ENCODE data around the gene TTR.
A peak's percentile ranks its signal among the peaks of the same experiment; 100 is the strongest.

Gene TTR

DNA sequence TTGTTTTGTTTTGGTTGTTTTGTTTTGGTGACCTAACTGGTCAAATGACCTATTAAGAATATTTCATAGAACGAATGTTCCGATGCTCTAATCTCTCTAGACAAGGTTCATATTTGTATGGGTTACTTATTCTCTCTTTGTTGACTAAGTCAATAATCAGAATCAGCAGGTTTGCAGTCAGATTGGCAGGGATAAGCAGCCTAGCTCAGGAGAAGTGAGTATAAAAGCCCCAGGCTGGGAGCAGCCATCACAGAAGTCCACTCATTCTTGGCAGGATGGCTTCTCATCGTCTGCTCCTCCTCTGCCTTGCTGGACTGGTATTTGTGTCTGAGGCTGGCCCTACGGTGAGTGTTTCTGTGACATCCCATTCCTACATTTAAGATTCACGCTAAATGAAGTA, at the start of gene TTR:
TSS of gene TTR (plus strand) at position 250 of the 400 bp plus-strand sequence. CDS start at position 276, 26 bp downstream.
- DNase-seq (ENCODE audit: low read depth), result no peak

DNA sequence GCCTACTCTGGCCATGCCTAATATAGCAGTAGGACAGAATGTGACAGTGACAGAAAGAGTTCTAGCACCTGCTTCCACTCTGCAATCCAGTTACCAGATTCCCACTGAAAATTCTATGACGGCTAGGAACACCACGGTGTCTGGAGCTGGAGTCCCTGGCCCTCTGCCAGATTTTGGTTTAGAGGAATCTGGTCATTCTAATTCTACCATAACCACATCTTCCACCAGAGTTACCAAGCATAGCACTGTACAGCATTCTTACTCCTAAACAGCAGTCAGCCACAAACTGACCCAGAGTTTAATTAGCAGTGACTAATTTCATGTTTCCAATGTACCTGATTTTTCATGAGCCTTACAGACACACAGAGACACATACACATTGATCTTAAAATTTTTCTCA, 45.2 kb upstream of the TTR start:
- DNase-seq (ENCODE audit: low read depth), result no peak

GRCh38 chr18:31548853-31549252, 42.8 kb upstream of the TTR start:
- no peak for DNase-seq (ENCODE audit: low read depth)

- DNase-seq (ENCODE audit: low read depth), result no peak
These were observed 42.3 kb upstream of the TTR start for GRCh38 chr18:31549416-31549815.

GRCh38 chr18:31551883-31552282, 39.8 kb upstream of the TTR start:
- no peak for DNase-seq (ENCODE audit: low read depth)

DNA sequence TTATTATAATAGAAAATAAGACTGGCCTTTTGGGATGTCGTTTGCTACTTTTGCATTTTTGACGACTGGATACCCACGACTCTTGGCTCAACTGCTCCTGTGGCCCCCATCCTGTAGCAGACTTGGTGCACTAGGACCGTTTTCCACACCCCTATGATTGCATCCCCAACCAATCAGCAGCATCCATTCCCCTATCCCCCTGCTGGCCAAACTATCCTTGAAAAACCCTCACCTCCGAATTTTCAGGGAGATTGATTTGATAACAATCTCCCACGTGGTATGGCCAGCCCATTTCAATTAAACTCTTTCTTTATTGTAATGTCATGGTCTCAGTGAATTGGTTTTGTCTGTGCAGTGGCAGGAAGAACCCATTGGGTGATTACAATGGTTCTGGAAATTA, 37.9 kb upstream of the TTR start:
- no peak for DNase-seq (ENCODE audit: low read depth)

- no peak for DNase-seq (ENCODE audit: low read depth)
These were observed 36.9 kb upstream of the TTR start for GRCh38 chr18:31554776-31555175.

GRCh38 chr18:31555971-31556747, 35.5 kb upstream of the TTR start:
- DNase-seq (ENCODE audit: low read depth), result peak; percentile 43

DNA sequence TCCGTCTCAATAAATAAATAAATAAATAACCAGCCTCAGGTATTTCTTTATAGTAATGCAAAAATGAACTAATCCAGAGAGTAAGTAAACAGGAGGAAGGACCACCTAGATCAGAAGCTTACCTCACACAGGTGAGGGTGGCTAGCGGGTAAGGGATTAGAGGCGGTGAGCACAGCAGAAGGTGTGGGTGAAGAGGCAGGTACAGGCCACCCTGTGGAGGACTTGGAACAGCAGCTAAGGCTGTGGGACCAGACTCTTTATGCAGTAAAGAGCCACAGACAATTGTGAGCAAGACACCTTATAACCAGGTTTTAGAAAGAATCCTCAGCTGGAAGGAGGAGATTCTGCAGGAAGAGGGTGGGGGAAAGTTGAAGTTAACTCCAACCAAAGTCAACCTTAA, 34.2 kb upstream of the TTR start:
- DNase-seq (ENCODE audit: low read depth), result no peak

- DNase-seq (ENCODE audit: low read depth), result no peak
These were observed 33.1 kb upstream of the TTR start for GRCh38 chr18:31558567-31558966.

GRCh38 chr18:31562726-31563125, 29.0 kb upstream of the TTR start:
- no peak for DNase-seq (ENCODE audit: low read depth)

DNA sequence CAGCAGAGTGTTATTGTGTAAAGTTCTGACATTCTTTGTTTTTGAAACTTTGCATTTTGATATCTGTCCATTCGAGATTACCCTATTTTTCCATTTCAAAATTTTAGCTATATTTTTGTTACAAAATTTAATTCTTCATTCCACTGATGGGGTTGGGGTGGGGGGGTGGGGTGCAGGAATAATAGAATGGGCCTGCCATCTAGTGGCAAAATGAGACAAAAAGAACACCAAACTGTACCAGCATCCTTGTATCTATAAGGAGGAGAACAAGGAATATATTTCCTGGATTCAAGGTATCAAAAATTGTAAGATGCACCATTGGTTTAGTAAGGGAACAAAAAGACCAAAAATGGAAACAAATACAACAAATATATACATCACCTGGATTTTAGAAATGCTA, 27.9 kb upstream of the TTR start:
- DNase-seq (ENCODE audit: low read depth), result no peak

DNA sequence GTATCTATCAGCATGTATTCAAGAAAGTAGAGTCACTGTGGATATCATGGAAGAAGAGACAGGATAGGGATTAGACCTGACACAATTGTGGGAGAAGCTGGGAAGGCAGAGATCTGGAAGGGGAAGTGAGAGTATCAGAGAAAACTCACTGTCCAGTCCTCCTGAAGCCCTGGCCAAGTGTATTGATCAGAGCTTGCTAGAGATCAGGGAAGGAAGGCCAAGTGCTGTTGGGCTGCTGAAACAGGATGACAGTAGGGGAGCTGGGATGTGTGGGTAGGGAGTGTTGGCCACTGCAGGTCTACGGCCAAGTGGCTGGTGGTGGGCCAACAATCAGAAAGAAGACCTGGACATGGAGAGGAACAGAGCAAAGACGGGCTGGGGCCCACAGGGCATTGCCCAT, 26.3 kb upstream of the TTR start:
- no peak for DNase-seq (ENCODE audit: low read depth)

GRCh38 chr18:31565782-31566512, 25.7 kb upstream of the TTR start:
- DNase-seq (ENCODE audit: low read depth), result no peak

GRCh38 chr18:31566576-31567306, 24.9 kb upstream of the TTR start:
- DNase-seq (ENCODE audit: low read depth), result no peak

DNA sequence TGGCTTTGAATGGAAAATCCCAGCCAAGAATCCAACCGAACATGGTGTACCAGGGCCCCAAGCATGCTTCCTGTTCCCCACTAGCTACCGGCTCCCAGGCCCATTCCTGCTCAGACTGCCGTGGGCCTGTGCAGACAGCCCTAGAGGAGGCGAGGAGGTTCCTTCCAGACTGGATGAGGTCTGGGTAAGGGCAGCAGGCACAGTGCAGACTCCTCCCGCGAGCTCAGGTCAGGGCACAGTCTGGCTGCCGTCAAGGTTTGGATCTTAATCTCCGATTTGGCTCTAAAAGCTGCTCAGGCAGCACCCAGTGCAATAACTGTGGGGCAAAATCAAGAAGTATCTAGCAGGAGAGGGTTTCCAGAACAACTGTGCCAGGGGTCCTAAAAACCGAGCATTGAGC, 19.3 kb upstream of the TTR start:
- no peak for DNase-seq (ENCODE audit: low read depth)

DNA sequence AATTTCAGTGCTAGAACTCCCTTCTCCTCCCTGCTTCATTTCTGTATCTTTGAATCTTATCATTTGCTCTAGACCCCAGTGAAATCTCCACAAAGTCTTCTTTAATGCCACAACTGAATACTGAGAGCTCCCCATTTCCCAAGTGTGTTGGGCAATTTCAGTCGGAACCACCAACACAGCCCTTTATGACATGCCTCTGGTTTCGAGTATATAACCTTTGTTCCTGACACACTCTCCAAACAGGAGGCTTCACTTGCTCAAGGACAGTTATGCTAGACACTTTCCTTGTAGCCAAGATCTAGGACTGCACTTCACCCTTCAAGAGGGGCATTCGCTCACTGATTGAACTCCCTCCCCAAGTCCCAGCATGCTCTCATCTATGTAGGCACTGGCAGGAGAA, 18.6 kb upstream of the TTR start:
- no peak for DNase-seq (ENCODE audit: low read depth)

DNA sequence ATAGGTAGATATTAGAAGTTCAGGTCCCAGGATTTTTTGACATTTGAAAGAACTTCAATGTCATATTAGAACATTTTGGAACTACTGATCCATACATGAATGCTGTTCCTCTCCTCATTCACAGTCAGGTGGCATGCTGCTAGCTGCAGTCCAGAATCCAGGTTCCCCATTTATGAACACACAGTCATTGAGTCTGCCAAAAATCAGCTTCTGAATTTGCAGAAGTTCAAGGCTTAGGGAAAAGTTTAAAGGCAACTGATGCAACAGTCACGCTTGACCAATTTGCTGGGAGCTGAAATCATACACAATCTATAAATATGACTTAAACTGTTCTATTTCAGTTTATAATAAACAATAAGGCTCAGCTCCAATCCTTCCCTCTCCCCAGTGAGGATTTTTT, 17.3 kb upstream of the TTR start:
- DNase-seq (ENCODE audit: low read depth), result no peak

DNA sequence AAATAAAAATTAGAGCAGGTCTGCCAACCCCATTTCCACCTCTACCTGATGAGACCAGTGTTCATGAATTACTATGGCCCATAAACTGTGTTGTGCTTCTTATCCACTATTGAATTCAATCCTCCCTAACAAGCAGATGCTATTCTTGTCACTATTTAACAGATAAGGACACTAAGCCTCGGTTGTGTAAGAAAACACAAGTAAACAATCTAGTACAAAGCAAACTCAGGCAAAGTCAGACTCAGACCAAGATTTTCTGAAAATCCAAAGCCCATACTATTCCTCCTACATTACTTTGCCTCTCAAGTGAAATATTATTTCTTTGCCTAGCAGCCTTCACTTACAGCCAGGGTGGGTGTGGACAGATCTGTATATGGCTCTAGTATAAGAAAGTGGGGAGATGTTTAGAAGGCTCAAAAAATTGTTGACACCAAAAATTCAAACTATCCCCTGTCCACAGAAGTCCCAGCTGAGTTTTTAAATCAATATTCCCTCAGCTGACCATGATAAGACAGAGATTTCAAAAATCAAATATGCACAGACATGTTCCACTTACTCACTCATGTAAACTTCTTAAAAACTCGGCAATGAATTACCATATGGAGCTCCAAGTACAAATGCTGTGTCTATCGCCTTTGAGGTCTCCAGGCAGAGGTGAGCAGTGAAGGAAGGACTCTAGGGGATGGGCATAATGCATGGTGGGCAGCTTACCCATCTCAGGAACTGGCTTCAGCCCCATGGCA, 16.0 kb upstream of the TTR start:
- no peak for DNase-seq (ENCODE audit: low read depth)

DNA sequence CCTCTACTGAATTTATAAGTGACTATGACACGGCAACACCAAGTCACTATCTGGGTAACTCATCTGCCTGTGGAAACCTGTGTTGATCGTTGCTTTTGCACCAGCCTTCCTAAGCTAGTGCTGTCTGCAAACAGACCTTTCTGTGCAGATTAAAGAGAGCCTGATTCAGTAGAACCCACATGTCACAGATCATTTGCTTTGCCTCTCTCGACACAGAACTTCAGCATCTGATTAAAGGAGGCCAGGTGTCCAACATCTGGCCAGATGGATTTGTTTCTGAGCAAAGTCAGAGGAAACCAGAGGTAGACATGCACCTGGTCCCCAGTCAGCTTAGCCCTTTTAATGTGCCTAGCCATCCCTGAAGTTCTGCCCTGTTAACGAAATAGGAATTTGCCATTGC, 15.0 kb upstream of the TTR start:
- no peak for DNase-seq (ENCODE audit: low read depth)

DNA sequence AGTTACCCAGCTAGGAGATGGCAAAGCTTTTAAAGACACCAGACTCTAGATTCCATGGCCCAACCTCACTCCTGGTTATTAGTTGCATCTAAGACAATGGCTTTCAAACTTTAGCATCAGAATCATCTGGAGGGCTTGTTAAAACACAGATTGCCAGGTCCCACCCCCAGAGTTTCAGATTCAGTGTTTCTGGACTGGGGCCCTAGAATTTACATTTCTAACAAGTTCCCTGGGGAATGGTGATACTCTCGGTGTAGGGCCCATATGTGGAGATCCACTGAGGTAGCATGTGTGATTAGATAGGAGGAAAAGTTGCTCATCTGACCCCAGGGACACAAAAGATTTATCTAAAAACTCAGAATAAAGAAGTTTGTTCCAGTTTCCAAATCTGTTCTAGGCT, 14.5 kb upstream of the TTR start:
- DNase-seq (ENCODE audit: low read depth), result no peak

GRCh38 chr18:31578126-31578525, 13.6 kb upstream of the TTR start:
- no peak for DNase-seq (ENCODE audit: low read depth)
